Left lobe of liver (tissue), 2 donors: ENCODE measurements around the gene UBR3. TPM values are rescaled to one million over a fixed set of nuclear protein-coding genes. Genes with fewer than 3 reads are reported as not detected.
"Not testable (repeated sequence)": the region's sequence is repeated elsewhere in the genome, so short reads cannot be mapped to it uniquely, and the experiment has no call there.

Source experiments
- ATAC-seq: fragments of 200-7000 bp; cut with Tn5 transposase; one replicate; pipeline ENCODE4 v1.9.1; 2020; ENCODE audit warnings: mild to moderate bottlenecking, moderate library complexity
- DNase-seq: peaks from one replicate; pipeline ENCODE4 v3.0.0-alpha.2; 2020; ENCODE audit warnings: low spot score
- total RNA-seq: library from RNA; stranded (reverse); gene quantifications from one replicate; pipeline ENCODE4 v1.2.1, GENCODE V29; 2021
- donor health status: DM: no; HTN: no; CAD: no; lungs with moderate emphysema.
- donor health status: DM: no; HTN: yes; CAD: no.

Gene UBR3
- total RNA-seq, 1 donor from 2014 or later: 27.6 TPM

DNA sequence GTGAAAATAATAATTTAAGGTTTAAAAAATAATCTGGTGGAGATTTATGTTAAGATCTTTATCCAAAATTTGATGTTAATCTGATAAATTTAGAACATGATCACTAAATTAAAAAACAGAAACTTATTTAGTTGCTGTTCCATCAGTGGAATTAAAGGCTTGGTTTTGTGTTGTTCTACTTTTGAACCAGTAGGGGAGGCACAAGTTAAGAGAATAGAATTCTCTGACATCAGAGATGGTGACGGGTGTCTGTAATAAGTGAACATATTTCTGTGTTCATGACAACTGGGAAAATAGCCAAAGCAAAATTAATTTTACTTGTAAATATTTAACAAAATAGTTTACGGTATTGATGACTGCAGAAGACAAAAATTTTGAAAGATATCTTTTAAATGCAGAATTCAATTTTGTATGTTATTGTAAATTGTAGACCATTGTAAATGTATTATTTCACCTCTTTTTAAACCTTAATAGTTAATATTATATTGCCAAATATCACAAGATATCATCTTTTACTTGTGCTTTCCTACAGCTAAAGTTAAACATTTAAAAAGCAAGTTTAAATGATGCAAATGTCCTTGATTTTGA lies 106.0 kb downstream of the UBR3 start:
- DNase-seq (no peak), ATAC-seq (peak; percentile 64)

DNA sequence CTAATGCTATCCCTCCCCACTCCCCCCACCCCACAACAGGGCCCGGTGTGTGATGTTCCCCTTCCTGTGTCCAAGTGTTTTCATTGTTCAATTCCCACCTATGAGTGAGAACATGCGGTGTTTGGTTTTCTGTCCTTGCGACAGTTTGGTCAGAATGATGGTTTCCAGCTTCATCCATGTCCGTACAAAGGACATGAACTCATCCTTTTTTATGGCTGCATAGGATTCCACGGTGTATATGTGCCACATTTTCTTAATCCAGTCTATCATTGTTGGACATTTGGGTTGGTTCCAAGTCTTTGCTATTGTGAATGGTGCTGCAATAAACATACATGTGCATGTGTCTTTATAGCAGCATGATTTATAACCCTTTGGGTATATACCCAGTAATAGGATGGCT lies 109.4 kb downstream of the UBR3 start:
- not testable (repeated sequence) for DNase-seq, ATAC-seq

DNA sequence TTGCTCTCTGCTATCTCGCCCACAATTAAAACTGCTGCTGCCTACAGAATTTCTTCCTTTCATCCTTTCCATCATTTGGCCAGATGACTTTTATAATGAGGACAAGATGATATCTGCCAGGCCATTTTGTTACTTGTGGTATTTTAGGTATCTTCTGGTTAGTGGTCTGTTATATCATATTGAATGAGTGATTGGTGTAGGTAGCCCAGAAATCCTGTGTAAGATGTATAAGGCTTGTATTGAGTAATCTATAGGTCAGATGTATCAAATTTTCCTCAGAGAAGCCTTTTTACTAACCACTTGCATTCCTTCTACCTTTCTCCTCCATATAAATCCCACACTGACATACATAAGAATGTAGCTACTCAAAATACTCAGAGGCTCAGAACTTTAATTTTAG lies 118.3 kb downstream of the UBR3 start:
- no peak for DNase-seq
- ATAC-seq: no peak

DNA sequence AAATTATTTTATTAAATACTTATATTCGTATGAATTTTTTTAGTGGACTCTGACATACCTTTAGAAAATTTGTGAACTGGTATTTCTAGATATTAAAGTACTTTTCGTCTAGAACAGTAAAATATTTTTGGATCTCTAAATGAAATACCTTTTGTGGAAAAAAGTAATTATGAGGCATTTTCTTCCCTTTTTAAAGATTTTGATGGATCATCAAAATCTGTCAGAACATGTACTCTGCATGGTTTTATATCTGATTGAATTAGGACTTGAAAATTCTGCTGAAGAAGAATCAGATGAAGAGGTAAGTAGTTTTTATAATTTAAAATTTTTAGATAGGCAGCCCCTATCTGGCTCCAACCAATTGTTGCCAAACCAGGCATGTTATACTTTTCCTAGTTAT lies 118.8 kb downstream of the UBR3 start:
- no peak for DNase-seq
- ATAC-seq: no peak

DNA sequence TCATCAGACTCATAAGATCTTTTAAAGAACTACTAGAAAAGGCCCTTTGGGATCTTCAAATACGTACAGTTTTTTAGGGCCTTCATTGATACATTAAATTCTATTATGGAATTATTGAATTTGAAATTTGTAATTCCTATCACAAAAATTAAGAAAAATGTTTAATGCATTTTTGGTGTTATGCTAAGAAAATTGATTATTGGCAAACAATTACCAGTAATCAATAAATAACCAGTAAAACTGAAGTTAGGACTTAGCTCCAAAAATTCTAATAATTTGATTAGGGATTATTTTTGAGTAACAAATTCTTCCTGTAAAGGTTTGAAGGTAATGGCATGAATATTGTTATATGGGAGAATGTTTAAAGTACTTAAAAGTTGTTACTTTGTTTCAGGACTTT lies 119.3 kb downstream of the UBR3 start:
- ATAC-seq (no peak), DNase-seq (no peak)

DNA sequence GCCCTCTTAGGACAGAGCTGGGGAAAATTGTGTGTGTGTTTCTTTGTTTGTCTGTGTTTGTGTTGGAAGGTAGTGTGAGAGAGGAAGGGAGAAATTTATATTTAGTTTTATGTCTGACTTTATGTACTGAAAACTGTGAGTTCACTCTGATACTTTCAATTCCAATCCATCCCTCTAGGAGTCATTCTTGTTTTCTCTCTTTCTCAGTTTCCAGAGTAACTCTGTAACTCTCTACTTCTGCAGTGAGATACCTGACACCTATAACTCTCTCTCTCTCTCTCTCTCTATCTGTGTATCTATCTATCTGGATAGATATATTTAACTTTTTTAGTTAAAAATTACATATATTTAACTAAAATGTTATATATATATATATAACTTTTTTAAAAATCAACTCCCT lies 128.7 kb downstream of the UBR3 start:
- no peak for ATAC-seq

DNA sequence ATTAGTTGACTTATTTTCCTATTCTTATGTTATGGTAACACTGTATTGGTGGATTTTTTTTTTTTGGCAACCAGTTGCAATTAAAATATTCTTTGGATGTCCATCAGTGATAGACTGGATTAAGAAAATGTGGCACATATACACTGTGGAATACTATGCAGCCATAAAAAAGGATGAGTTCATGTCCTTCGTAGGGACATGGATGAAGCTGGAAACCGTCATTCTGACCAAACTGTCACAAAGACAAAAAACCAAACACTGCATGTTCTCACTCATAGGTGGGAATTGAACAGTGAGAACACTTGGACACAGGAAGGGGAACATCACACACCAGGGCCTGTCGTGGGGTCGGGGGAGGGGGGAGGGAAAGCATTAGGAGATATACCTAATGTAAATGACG lies 130.0 kb downstream of the UBR3 start:
- not testable (repeated sequence) for DNase-seq, ATAC-seq

More for the DNA sequence above, 128.7 kb downstream of the UBR3 start:
- DNase-seq: no peak

DNA sequence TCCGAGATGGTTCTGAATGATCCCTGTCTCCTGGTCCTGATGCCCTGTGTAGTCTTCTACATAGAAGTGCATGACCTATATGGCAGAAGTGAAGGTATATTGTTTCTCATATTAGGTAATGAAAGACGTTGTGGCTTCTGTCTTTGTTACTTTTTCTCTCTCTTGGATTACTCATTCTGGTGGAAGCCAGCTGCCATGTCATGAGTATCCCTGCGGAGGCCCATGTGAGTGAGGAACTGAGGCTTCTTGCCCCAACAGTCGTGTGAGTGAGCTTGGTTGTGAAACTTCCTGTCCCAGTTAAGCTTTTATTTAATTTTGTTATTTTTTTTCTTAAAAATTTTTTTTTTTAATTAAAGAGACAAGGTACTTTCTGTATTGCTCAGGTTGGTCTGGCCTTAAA lies 134.7 kb downstream of the UBR3 start:
- DNase-seq (no peak), ATAC-seq (peak; percentile 21)

DNA sequence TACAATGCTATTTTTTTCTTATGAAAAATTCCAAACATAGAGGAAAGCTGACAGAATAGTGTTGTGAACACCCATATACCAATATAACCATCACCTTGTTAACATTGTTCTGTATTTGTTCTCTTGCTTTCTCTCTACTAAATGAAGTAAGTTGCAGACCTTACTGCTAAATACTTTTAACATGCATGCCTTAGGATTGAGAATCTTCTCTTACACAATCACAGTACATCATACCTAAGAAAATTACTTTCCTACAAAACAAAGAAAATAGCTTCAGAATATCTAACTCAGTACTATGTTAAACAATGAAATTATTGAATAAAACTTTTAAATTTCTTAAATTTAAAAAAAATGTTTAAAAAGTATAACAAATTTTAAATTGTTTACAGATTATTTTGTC lies 136.5 kb downstream of the UBR3 start:
- ATAC-seq: no peak
- DNase-seq: no peak

DNA sequence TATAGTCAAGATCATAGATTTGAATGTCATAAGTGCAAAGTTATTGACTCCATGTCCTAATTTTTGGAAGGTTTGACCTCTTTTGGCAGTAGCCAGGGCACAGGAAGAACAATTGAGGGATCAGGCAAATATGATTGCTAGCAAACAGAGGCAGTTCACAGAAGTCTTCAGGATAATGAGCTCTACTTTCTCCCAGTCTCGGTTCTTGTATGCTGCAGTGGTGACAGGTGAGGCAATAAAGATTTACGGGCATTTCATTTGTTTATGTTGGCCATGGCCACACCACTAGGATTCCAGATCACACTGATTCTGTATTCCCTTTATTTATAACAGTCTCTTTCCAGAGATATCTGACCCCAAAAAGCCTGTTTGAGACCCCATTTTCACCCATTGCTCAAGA lies 137.5 kb downstream of the UBR3 start:
- DNase-seq (no peak), ATAC-seq (no peak)

DNA sequence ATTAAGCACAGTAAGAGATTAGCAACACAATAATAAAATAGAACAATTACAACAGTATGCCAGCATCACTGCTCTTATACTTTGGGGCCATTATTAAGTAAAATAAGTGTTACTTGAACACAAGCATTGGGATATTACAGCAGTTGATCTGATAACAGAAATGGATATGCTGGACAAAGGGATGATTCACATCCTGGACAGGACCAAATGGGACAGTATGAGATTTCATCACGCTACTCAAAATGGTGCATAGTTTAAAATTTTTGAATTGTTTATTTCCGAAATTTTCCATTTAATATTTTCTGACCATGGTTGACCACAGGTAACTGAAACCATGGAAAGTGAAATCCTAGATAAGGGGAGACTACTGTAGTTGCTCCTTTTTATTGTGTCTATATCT lies 138.2 kb downstream of the UBR3 start:
- ATAC-seq (no peak), DNase-seq (no peak)

DNA sequence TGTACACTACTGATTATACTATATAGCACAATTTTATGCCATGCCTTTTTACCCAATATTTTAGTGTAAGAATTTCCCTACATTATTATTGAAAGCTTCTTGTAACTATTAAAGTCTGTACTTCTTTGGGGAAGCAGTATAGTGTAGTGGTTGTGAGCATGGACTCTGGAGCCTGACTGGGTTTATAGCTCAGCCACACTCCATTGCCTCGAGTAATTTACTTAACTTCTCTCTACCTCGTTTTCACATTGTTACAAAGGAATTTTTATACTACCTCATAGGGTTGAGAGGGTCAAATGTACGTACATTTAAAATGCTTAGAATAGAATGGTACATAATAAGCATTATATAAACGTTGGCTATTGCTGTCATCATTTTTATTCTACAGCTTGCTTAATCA lies 139.2 kb downstream of the UBR3 start:
- ATAC-seq (no peak), DNase-seq (no peak)

DNA sequence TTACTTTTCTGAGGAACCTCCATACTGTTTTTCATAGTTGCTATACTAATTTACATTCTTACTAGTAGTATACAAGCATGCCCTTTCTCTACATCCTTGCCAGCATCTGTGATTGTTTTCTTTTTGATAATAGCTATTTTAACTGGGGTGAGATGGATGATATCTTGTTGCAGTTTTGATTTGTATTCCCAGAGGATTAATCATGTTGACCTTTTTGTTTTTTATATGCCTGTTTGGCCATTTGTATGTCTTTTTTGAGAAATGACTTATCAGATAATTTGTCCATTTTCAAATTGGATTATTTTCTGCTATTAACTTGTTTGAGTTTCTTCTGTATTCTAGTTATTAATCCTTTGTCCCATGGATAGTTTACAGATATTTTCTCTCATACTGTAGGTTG lies 141.5 kb downstream of the UBR3 start:
- ATAC-seq: no peak
- no peak for DNase-seq

DNA sequence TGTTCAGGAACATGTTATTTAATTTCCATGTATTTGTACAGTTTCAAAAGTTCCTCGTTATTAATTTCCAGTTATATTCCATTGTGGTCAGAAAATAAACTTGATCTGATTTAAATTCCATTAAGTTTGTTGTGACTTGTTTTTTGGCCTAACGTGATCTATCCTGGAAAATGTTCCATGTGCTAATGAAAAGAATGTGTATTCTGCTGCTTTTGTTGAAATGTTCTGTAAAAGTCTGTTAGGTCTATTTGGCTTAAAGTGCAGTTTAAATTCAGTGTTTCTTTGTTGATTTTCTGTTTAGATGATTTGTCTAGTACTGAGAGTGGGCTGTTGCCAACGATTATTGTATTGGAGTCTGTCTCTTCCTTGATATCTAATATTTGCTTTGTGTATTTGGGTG lies 148.0 kb downstream of the UBR3 start:
- no peak for ATAC-seq
- no peak for DNase-seq

DNA sequence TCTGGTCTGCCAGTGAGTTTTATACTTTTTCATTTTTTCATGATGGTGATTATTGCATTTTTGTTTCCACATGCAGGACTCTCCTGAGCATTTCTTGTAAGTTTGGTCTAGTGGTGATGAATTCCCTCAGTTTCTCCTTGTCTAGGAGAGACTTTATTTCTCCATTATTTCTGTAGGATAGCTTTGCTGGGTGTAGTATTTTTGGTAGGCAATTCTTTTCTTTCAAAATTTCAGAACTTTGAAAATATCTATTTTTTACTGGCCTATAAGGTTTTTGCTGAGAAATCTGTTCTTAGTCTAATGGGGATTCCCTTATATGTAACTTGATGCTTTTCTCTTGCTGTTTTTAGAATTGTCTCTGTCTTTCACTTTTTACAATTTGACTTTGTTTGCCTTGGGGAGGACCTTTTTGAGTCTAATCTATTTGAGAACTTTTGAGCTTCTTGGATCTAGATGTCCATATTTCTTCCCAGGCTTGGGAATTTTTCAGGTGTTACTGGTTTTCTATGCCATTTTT lies 149.1 kb downstream of the UBR3 start:
- ATAC-seq (no peak), DNase-seq (no peak)

DNA sequence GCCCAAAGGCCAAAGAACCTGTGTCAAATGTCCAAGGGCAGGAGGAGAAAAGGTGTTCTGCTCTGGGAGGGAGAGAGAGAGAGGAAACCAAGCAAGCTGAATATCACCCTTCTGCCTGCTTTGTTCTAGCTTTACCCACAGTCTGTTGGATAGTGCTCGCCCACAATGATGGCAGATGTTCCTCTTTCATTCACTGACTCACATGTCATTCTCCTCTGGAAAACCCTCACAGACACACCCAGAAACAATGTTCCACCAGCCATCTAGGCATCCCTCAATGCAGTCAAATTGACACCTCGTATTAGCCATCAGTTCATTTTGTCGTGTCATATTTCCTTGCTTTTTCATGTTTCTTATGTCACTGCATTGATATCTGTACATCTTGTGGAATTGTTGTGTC lies 150.3 kb downstream of the UBR3 start:
- ATAC-seq (no peak), DNase-seq (no peak)

DNA sequence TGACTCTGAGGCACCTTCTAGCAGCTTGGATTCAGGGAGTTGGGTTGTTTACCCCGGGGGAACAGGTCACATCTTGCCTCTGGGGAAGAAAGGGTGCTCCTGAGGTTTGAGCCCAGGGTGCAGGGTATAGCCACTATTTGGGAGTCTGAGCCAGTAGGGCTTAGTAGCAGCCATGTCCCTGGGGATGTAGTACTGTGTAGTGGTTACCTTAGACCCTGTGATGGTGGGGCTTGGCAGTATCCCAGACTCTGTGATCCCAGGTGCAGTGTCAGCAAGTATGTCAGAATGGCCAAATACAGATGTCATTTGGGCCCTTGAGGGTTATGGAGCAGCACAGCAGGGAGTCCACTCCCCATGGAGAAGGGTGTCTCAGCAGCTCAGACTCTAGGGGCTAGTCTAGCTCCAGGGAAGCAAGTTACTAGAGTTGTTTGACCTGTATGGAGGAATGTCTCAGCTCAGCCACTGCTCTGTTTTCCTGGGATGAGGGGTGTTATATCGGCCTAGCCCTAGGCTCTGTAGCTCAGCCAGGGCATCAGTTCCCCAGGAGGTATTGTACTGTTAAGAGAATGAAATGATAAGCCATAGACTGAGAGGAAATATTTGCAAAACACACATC lies 151.3 kb downstream of the UBR3 start:
- DNase-seq (no peak), ATAC-seq (no peak)

DNA sequence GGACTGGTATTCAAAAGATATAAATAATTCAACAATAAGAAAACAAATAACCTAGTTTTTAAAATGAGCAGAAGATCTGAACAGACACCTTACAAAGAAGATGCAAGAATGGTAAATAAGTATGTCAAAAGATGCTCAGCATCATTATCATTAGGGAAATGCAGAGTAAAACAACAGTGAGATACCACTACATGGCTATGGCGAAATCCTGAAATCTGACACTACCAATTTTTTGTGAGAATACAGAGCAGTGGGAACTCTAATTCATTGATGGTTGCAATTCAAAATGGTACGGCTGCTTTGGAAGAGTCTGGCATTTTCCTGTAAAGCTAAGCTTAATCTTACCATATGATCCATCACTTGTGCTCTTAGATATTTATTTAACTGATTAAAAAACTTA lies 151.8 kb downstream of the UBR3 start:
- ATAC-seq: no peak
- DNase-seq: no peak

DNA sequence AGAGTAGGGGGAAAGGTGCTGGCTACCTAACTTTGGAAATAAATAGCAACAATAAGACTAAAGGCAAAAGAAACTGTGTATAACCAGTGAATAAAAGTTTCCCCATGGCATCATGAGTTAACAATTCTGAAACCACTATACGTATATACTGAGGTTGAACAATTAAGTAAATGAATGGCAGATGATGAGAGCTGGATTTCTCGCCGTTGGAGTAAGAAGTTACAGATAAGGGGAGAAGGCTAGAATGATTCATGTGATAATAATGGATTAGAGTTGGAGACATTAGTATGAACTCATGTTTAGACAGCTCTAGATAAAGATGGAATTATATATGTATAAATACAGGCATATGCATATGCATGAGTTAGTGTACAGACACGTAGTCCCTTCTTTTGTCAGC lies 152.7 kb downstream of the UBR3 start:
- no peak for DNase-seq
- no peak for ATAC-seq

DNA sequence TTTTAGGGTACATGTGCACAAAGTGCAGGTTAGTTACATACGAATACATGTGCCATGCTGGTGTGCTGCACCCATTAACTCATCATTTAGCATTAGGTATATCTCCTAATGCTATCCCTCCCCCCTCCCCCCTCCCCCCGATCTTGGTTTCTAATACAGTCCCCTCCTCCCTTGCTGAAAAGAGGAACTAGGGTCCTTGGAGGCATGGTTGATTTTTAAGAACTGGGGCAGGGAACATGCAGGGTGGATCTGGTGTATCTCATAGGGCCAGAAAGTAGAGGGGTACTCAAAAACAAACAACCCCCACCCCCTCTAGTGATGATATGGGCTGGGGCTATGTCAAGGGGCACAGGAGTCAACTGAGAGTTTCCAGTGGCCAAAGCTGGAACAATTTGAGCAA lies 153.4 kb downstream of the UBR3 start:
- no peak for ATAC-seq

DNA sequence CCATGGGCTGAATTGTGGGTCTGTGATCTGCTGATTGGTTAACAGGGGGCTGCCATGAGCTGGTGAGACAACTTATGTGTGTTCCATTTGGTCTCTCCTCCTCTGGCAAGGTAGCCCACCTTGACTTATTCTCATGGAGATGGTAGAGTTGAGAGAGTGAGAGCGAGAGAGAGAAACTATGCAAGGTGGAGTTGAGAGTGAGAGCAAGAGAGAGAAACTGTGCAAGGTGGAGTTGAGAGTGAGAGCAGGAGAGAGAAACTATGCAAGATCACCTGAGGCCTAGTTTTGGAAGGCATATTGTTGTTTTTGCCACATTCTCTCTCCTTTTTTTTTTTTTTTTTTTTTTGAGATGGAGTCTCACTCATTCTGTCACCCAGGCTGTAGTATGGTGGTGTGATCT lies 155.7 kb downstream of the UBR3 start:
- ATAC-seq (no peak), DNase-seq (no peak)

More for the DNA sequence above, 153.4 kb downstream of the UBR3 start:
- no peak for DNase-seq

DNA sequence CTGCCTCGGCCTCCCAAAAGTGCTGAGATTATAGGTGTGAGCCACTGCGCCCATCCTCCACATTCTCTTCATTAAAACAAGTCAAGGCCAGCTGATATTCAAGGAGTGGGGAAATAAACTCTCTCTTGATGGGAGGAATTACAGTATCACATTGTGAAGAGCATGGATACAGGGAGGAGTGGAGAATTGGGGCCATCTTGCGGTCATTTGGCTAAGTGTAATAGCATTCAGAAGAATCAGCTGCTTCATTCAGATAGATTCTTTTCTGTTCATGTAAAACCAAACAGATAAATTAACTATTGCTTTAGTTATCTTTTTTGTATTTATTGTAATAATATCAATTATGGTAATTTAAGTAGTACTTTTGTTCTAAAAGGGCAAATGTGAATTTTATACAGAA lies 156.3 kb downstream of the UBR3 start:
- ATAC-seq (no peak), DNase-seq (no peak)

DNA sequence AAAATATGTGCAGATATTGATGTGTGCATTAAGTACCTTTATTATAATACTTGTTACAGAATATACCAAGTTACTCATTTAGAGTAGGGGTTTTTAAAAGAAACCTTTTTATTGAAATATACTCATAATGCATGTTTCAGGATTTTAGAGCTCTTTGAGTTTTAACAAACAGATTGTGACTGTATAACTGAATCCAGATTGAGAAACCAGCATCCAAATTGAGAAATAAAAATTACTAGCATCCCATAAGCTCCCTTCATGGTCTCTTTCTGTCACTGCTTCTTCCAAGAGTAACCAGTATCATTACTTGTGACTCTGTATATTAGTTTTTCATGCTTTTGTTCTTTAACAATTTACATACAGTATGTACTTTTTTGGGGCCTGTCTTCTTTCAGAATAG lies 156.9 kb downstream of the UBR3 start:
- DNase-seq (no peak), ATAC-seq (no peak)
